GM23338 (cell line): ENCODE data around the gene ATP10A.

Experiments
- CREB1 ChIP-seq: fragments of 250-450 bp; sonication (Bioruptor Pico); IDR thresholded peaks from 2 replicates; pipeline ENCODE4 v1.5.0; 2020; ENCODE audit warnings: low read depth, mild to moderate bottlenecking, moderate library complexity
- CTCF ChIP-seq, 2 experiments: fragments of 200-600 bp in 1 of 2; sonication (generic) in 1 of 2; conservative IDR thresholded peaks; 2 replicates each; pipeline versions ENCODE4 v1.5.1 to v1.6.1; 2016 to 2017; ENCODE audit warnings: antibody characterized with exemption in 2 of 2, low read depth in 2 of 2, mild to moderate bottlenecking in 2 of 2, moderate library complexity in 1 of 2
- EZH2 ChIP-seq: fragments of 200-600 bp; sonication (generic); IDR thresholded peaks from one replicate; pipeline ENCODE4 v1.8.0; 2017; ENCODE audit warnings: antibody characterized with exemption, mild to moderate bottlenecking, low read depth; ENCODE audit not compliant: unreplicated experiment
- EZH2phosphoT487 ChIP-seq: fragments of 200-600 bp; sonication (generic); IDR thresholded peaks from one replicate; pipeline ENCODE4 v1.8.1; 2018; ENCODE audit warnings: antibody characterized with exemption; ENCODE audit not compliant: unreplicated experiment
- JUNB ChIP-seq: IDR thresholded peaks from one replicate; pipeline ENCODE4 v1.6.1; 2016; ENCODE audit warnings: antibody characterized with exemption; ENCODE audit not compliant: unreplicated experiment
- NANOG ChIP-seq: IDR thresholded peaks from 2 replicates; pipeline ENCODE4 v1.6.1; 2016; ENCODE audit warnings: antibody characterized with exemption, borderline replicate concordance
- POLR2AphosphoS5 ChIP-seq: IDR thresholded peaks from 2 replicates; pipeline ENCODE4 v1.6.1; 2016; ENCODE audit warnings: antibody characterized with exemption, low read depth
- STAT1 ChIP-seq: IDR thresholded peaks from one replicate; pipeline ENCODE4 v1.6.1; 2016; ENCODE audit warnings: antibody characterized with exemption; ENCODE audit not compliant: unreplicated experiment
- ZNF331 ChIP-seq: fragments of 250-450 bp; sonication (Bioruptor Pico); IDR thresholded peaks from 2 replicates; pipeline ENCODE4 v1.5.0; 2020; ENCODE audit warnings: low read depth, mild to moderate bottlenecking, moderate library complexity
- ZNF462 ChIP-seq: fragments of 250-450 bp; sonication (Bioruptor Pico); IDR thresholded peaks from 2 replicates; pipeline ENCODE4 v1.5.0; 2020; ENCODE audit warnings: mild to moderate bottlenecking, moderate library complexity
- TF ChIP-seq, protein P1 (sequence below): IDR thresholded peaks from one replicate; pipeline ENCODE4 v1.6.1; 2018; ENCODE audit warnings: antibody characterized with exemption; ENCODE audit not compliant: unreplicated experiment
- TF ChIP-seq, protein P2 (sequence below): IDR thresholded peaks from 2 replicates; pipeline ENCODE4 v1.6.1; 2016; ENCODE audit warnings: antibody characterized with exemption

GRCh38 chr15:25767356-25768151 is 95.6 kb downstream of the ATP10A start:
- no peak for TF ChIP-seq CTCF (conservative IDR thresholded peaks at IDR 0.05; ENCODE audit: low read depth in 2 of 2)
- no peak for TF ChIP-seq CREB1
- TF ChIP-seq EZH2: no peak
- TF ChIP-seq POLR2AphosphoS5: no peak
- TF ChIP-seq, protein P1, sequence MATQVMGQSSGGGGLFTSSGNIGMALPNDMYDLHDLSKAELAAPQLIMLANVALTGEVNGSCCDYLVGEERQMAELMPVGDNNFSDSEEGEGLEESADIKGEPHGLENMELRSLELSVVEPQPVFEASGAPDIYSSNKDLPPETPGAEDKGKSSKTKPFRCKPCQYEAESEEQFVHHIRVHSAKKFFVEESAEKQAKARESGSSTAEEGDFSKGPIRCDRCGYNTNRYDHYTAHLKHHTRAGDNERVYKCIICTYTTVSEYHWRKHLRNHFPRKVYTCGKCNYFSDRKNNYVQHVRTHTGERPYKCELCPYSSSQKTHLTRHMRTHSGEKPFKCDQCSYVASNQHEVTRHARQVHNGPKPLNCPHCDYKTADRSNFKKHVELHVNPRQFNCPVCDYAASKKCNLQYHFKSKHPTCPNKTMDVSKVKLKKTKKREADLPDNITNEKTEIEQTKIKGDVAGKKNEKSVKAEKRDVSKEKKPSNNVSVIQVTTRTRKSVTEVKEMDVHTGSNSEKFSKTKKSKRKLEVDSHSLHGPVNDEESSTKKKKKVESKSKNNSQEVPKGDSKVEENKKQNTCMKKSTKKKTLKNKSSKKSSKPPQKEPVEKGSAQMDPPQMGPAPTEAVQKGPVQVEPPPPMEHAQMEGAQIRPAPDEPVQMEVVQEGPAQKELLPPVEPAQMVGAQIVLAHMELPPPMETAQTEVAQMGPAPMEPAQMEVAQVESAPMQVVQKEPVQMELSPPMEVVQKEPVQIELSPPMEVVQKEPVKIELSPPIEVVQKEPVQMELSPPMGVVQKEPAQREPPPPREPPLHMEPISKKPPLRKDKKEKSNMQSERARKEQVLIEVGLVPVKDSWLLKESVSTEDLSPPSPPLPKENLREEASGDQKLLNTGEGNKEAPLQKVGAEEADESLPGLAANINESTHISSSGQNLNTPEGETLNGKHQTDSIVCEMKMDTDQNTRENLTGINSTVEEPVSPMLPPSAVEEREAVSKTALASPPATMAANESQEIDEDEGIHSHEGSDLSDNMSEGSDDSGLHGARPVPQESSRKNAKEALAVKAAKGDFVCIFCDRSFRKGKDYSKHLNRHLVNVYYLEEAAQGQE: no peak
- no peak for TF ChIP-seq EZH2phosphoT487
- no peak for TF ChIP-seq JUNB
- TF ChIP-seq, protein P2, sequence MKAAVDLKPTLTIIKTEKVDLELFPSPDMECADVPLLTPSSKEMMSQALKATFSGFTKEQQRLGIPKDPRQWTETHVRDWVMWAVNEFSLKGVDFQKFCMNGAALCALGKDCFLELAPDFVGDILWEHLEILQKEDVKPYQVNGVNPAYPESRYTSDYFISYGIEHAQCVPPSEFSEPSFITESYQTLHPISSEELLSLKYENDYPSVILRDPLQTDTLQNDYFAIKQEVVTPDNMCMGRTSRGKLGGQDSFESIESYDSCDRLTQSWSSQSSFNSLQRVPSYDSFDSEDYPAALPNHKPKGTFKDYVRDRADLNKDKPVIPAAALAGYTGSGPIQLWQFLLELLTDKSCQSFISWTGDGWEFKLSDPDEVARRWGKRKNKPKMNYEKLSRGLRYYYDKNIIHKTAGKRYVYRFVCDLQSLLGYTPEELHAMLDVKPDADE: no peak
- no peak for TF ChIP-seq NANOG
- TF ChIP-seq STAT1: no peak
- TF ChIP-seq ZNF462 (CRISPR knock-in tag): no peak
- no peak for TF ChIP-seq ZNF331
